Stimulated activated CD8-positive, alpha-beta memory T cell treated with anti-CD3 and anti-CD28 coated beads, Interleukin-4, amount 100 ng/mL, for 4 hours (primary cell): ENCODE measurements around the gene KCNN1.

Experiments
- DNase-seq, 2 donors: peaks; one replicate each; pipeline ENCODE4 v3.0.0-alpha.2; 2020; ENCODE audit warnings: low read depth in 2 of 2, low spot score in 1 of 2

The KCNN1 gene

GRCh38 chr19:17946965-17947784 lies 19.7 kb upstream of the KCNN1 start:
- DNase-seq, result no peak

DNA sequence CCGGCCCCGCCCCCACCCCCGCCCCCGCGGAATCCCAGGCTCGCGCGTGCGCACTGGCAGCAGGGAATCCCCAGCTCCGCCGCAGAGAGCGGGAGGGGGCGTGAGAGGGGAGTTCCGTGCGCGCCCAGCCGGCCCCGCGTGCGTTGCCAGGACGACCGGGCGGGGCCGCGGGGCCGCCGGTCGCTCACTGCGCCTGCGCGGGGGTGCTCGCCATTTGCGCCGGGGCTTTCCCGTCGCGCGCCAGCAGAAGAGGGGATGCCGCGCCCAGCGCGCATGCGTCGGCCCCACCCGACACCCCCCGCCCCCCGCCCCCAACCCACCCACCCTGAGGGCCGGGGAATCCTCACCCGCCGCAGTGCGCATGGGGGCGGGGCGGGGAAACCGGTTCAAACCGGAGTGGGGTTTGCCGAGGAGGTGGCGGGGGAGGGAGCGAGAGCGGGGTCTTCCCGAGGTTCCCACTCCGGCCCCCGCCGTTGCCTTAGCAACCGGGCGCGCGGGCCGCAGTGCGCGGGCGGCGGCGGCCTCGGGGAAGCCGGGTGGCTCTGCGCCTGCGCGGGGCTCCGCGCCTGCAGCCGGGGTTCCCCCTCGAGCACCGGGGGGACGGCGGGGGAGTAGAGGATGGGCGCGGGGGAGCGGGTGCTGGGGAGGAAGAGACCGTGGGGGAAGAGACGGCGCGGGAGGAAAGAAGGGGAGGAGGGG lies 18.9 kb upstream of the KCNN1 start:
- DNase-seq, result peak; percentile 84 to 92

DNA sequence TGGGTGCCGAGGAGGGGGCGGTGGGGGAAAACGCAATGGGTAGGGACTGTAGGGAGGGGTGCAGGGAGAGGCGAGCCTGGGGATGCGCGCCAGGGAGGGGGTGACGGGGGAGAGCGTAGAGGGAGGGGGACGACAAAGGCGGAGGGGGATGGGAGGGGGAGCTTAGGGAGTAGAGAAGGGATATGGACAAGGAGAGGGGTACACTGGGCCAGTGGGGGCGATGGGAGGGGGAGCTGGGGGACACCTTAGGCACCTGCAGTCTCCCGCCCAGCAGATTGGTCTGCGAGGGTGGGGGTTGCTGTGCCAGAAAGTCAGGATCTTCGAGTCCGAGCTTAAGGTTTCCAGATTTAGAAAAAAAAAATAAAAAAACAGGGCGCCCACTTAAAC lies 18.4 kb upstream of the KCNN1 start:
- peak in 1 of 2 donors; percentile 25 for DNase-seq

GRCh38 chr19:17948931-17949930 lies 17.7 kb upstream of the KCNN1 start:
- no peak for DNase-seq

DNA sequence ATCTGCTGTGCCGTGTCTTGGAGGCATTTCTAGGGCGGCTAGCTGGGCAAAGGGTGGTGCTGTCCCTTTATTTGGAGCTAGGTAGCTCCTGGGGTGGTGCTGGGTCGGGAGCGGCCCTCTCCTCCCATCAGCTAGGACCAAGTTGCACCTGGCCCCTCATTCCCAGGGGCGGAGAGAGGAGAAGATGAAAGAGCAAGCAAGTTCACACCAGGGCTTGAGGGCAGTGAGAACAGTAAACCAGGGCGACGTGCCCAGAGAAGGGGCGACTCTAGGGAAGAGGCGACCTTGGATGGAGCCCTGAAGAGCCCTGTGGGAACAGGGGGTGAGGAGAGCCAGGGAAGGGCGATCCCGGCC lies 17.0 kb upstream of the KCNN1 start:
- no peak for DNase-seq

- DNase-seq, result peak in 1 of 2 donors; percentile 30
Measured at GRCh38 chr19:17950310-17951156, 16.4 kb upstream of the KCNN1 start.

DNA sequence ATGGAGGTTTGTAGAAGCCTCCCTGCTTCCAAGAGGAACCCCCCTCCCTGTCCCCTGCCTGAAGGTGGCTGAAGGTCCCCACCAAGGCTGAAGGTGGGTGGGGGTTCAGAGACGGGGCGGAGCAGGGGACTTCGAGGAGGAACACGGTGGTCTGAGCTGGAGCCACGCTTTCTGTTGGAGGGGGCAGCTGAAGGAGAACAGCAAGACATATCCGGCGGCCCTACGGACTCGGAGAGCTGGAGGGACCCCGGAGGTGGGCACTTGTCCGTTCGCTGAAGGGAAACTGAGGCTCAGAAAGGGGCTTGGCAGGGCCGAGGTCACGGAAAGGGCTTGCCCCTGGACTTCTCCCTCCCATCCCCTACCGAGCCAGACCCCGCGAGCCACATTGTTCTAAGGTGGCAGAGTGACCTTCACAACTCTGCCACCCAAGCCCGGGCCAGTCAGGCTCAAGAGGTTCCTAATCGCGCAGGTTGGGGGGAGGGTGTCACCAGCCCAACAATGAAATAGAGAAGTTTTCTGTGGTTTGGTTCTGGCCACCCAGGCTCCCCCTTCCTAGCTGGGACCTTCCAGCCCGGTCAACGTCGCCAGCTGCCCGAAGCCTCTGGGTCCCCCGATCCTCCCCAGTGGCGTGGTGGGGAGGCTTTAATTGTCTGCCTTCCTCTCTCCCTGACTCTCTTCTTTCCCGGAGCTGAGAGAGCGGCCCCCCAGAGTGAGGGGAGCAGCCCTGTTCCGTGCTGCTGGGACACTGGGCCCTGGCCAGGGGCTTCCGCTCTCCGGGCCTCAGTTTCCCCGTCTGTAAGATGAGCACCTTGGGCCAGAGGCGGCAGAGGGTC lies 15.5 kb upstream of the KCNN1 start:
- DNase-seq, result no peak

GRCh38 chr19:17951990-17952976 lies 14.6 kb upstream of the KCNN1 start:
- DNase-seq, result no peak

DNA sequence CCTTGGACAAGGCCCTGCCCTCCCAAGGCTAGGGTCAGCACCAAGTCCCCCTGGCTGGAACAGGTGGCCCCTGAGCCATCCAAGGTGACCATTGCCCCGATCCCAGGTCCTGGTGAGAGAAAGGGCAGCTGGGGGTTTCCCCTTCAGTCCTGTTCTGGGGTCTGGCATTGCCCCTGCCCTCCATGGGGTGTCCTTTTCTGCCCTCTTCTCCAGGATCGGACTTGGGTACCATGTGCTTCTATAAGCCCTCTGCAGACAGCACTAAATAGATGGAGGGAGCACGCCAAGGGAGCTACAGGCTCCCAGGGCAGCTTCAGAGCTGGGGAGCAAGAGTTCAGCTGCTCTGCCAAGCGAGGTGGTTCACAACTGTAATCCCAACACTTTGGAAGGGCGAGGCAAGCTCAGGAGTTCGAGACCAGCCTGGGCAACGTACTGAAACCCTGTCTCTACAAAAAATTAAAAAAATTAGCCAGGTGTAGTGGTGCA lies 13.5 kb upstream of the KCNN1 start:
- no peak for DNase-seq

GRCh38 chr19:17953869-17954268 lies 13.0 kb upstream of the KCNN1 start:
- no peak for DNase-seq

GRCh38 chr19:17954401-17954800 lies 12.5 kb upstream of the KCNN1 start:
- no peak for DNase-seq

DNA sequence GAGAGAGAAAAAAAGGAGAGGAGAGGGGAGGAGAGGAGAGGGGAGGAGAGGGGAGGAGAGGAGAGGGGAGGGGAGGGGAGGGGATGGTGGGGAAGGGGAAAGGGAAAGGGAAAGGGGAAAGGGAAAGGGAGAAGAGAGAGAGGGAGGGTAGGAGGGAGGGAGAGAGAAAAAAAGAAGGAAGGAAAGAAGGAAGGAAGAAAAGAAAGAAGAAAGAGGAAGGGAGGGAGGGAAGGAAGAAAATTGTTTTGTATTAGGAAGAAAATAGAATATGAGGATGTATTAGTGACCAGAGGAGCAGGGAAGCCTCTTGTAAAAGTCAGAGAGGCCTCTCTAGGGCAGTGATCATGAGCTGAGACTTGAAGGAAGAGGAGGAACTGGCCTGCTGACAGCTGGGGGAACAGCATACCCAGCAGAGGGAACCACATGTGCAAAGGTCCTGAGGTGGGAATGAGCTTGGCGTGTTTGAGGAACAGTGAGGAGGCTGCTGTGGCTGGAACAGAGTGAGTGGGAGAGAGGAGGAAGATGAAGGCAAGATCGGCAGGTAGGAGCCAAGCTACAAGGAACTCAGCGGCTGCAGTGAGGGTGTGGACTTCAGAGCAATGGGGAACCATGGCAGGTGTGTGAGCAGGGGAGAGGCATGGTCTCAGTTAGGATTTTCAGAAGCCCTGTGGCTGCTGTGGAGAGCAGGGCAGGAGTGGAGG lies 9.6 kb upstream of the KCNN1 start:
- no peak for DNase-seq

DNA sequence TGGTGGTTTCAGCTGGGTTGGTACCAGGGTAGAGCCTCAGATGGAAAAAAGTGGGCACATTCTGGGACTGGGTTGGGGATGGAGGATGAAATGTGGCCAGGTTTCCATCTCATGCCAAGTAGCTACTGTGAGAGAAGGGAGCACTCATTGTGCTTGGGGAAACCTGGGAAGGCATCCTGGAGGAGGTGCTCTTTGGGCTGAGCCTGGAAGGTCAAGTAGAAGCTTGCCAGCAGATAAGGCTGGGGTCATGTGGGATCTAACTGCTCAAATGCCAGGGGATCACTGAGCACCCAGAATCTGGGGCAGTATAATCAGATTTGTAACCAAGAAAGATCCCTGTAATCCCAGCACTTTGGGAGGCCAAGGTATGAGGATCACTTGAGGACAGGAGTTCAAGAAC lies 9.0 kb upstream of the KCNN1 start:
- DNase-seq, result no peak

- no peak for DNase-seq
Measured at GRCh38 chr19:17963936-17964691, 2.8 kb upstream of the KCNN1 start.

GRCh38 chr19:17965370-17966128 lies 1.4 kb upstream of the KCNN1 start:
- no peak for DNase-seq

DNA sequence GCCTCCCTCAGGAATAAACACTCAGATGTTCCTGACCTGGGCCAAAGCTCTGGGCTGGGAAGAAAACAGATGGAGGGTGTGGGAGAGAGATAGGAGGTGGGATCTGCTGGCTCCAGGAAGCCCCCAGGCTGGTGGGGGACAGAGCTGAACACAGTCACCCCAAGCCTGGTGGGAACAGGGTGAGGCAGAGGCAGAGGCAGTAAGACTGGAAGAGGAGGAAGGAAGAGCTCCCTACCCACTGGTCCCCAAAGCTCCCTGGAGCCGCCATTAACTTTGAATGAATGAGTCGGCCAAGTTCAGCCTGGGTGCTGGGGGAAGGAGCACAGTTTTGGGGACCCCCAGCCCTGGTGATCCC lies 801 bp upstream of the KCNN1 start:
- DNase-seq, result no peak
